K562 (cell line): Measurements from ENCODE around the gene SIX3. TPM values are rescaled to one million over a fixed set of nuclear protein-coding genes. Genes with fewer than 3 reads are reported as not detected.

ENCODE experiments used
- ATAC-seq: fragments of 200-7000 bp; cut with Tn5 transposase; 3 replicates; pipeline ENCODE4 v1.9.1; 2020; ENCODE audit warnings: moderate library complexity
- BruUV-seq: library from RNA; stranded (reverse); fragments of 400-500 nt; replicated peaks from 2 replicates; lab custom pipeline; 2021; lab: Mats Ljungman, UMichigan
- CTCF ChIA-PET: fragments of 300-600 bp; formaldehyde crosslinking; extraction: SDS; loops from one replicate; lab custom pipeline; 2021; ENCODE audit warnings: low intra/inter-chr PET ratio; lab: Yijun Ruan, JAX
- POLR2A ChIA-PET: fragments of 300-600, 350-650 bp; sonication (Branson Sonifier 250); formaldehyde crosslinking; extraction: SDS; loops from one replicate; lab custom pipeline; 2021; ENCODE audit warnings: antibody characterized with exemption, inconsistent platforms; lab: Yijun Ruan, JAX
- DNase-seq, 4 experiments: peaks; one replicate each; pipeline versions ENCODE4 v3.0.0 to v3.0.0-alpha.2; 2011 to 2018; ENCODE audit warnings: low spot score in 3 of 4, mixed read lengths in 3 of 4; ENCODE audit errors: extremely low read depth in 1 of 4
- FAIRE-seq: peaks from 2 replicates; lab custom pipeline; 2011; peaks lifted over from hg19 to GRCh38; lab: Jason Lieb, UNC
- H2AFZ ChIP-seq: 2 replicates; pipeline ENCODE4 v1.6.0; 2011; ENCODE audit warnings: low read depth, low read length, control low read depth, inconsistent platforms
- H3K27ac ChIP-seq: fragments of 200-600 bp; 3 replicates; pipeline ENCODE4 v1.8.0; 2011; ENCODE audit warnings: low read depth, mild to moderate bottlenecking, control low read depth, inconsistent platforms, low read length, moderate library complexity, mixed read lengths; ENCODE audit errors: extremely low read depth
- H3K27me3 ChIP-seq, 2 experiments: fragments of 300-600 bp in 1 of 2; 2 replicates in 1 of 2; 3 replicates in 1 of 2; pipeline versions ENCODE4 v1.6.0 to v1.8.0; 2011; ENCODE audit warnings: inconsistent platforms in 2 of 2, low read length in 2 of 2, mild to moderate bottlenecking in 1 of 2, mixed read lengths in 1 of 2, moderate library complexity in 1 of 2; ENCODE audit not compliant: control insufficient read depth in 2 of 2, insufficient read depth in 2 of 2
- H3K36me3 ChIP-seq: fragments of 300-600 bp; 3 replicates; pipeline ENCODE4 v1.8.0; 2011; ENCODE audit warnings: mild to moderate bottlenecking, low read length, inconsistent platforms; ENCODE audit not compliant: control insufficient read depth, insufficient read depth
- H3K4me1 ChIP-seq, 2 experiments: fragments of 200-600 bp in 1 of 2; replicated peaks in 1 of 2; 2 replicates in 1 of 2; 3 replicates in 1 of 2; pipeline versions ENCODE4 v1.5.1 to v1.8.0; 2011; ENCODE audit warnings: inconsistent platforms in 2 of 2, low read length in 2 of 2, mild to moderate bottlenecking in 1 of 2, mixed read lengths in 1 of 2, moderate library complexity in 1 of 2; ENCODE audit not compliant: control insufficient read depth in 2 of 2, insufficient read depth in 2 of 2
- H3K4me2 ChIP-seq: 2 replicates; pipeline ENCODE4 v1.6.1; 2011; ENCODE audit warnings: low read length, control low read depth, inconsistent platforms, mixed read lengths; ENCODE audit not compliant: insufficient read depth
- H3K4me3 ChIP-seq: fragments of 200-600 bp; sonication (generic), shearing (Covaris generic); 2 replicates; pipeline ENCODE4 v1.5.1; 2016; ENCODE audit warnings: control low read depth, inconsistent platforms
- H3K79me2 ChIP-seq: fragments of 200-600 bp; 3 replicates; pipeline ENCODE4 v1.8.0; 2011; ENCODE audit warnings: low read length, inconsistent platforms; ENCODE audit not compliant: control insufficient read depth, insufficient read depth
- H3K9ac ChIP-seq, 2 experiments: 2 replicates each; pipeline versions ENCODE4 v1.6.0 to v1.6.1; 2011; ENCODE audit warnings: low read depth in 2 of 2, low read length in 2 of 2, control low read depth in 1 of 2, inconsistent platforms in 1 of 2, mild to moderate bottlenecking in 1 of 2, mixed read lengths in 1 of 2; ENCODE audit not compliant: insufficient read depth in 1 of 2
- H3K9me1 ChIP-seq: one replicate; pipeline ENCODE4 v1.6.0; 2011; ENCODE audit warnings: inconsistent platforms, mild to moderate bottlenecking, low read length, moderate library complexity; ENCODE audit not compliant: control insufficient read depth, insufficient read depth
- H3K9me3 ChIP-seq: replicated peaks from 2 replicates; pipeline ENCODE4 v1.5.1; 2011; ENCODE audit warnings: low read depth, low read length, inconsistent platforms; ENCODE audit not compliant: control insufficient read depth, insufficient read depth
- H4K20me1 ChIP-seq: replicated peaks from 2 replicates; pipeline ENCODE4 v1.6.1; 2011; ENCODE audit warnings: low read length, inconsistent platforms, mixed read lengths; ENCODE audit not compliant: control insufficient read depth, insufficient read depth
- BDP1 ChIP-seq: IDR thresholded peaks from 3 replicates; pipeline ENCODE4 v1.6.1; 2011; ENCODE audit not compliant: insufficient read length, insufficient read depth
- FIP1L1 ChIP-seq: fragments of 200-400 bp; formaldehyde crosslinking; IDR thresholded peaks from 2 replicates; pipeline ENCODE4 v1.6.1; 2018; ENCODE audit warnings: mild to moderate bottlenecking, low read depth, low read length; ENCODE audit not compliant: poor library complexity, severe bottlenecking
- GATAD2A ChIP-seq: fragments of 450-650 bp; IDR thresholded peaks from 2 replicates; pipeline ENCODE4 v1.6.1; 2017
- RAD51 ChIP-seq: fragments of 450-650 bp; IDR thresholded peaks from 2 replicates; pipeline ENCODE4 v1.7.1; 2016; ENCODE audit warnings: low read depth, mild to moderate bottlenecking, borderline replicate concordance
- RBM25 ChIP-seq: fragments of 200-400 bp; formaldehyde crosslinking; IDR thresholded peaks from 2 replicates; pipeline ENCODE4 v1.6.1; 2018; ENCODE audit warnings: low read length, low read depth, moderate library complexity; ENCODE audit not compliant: severe bottlenecking
- RBM39 ChIP-seq: fragments of 200-400 bp; formaldehyde crosslinking; optimal IDR thresholded peaks from 2 replicates; pipeline ENCODE3; 2018; ENCODE audit warnings: low read depth, low read length
- TEAD1 ChIP-seq, 2 experiments: fragments of 450-650 bp in 1 of 2; sonication (generic) in 1 of 2; formaldehyde crosslinking; IDR thresholded peaks; 2 replicates each; pipeline versions ENCODE4 v1.4.0 to v1.8.0; 2020 to 2022; ENCODE audit warnings: mild to moderate bottlenecking in 2 of 2, missing genetic modification reagents in 1 of 2
- TGIF2 ChIP-seq: sonication (generic); formaldehyde crosslinking; IDR thresholded peaks from 2 replicates; pipeline ENCODE4 v1.8.1; 2022; ENCODE audit warnings: mild to moderate bottlenecking, missing genetic modification reagents, moderate library complexity
- THAP12 ChIP-seq: fragments of 250-450 bp; sonication (Bioruptor Pico); IDR thresholded peaks from 2 replicates; pipeline ENCODE4 v1.9.0; 2021; ENCODE audit warnings: mild to moderate bottlenecking, inconsistent platforms
- TRIM25 ChIP-seq: fragments of 450-650 bp; IDR thresholded peaks from 2 replicates; pipeline ENCODE4 v1.7.0; 2016; ENCODE audit warnings: borderline replicate concordance
- U2AF1 ChIP-seq: fragments of 200-400 bp; formaldehyde crosslinking; optimal IDR thresholded peaks from 2 replicates; pipeline ENCODE3; 2017; ENCODE audit warnings: mild to moderate bottlenecking, low read depth, low read length, moderate library complexity
- ZBTB43 ChIP-seq: sonication (generic); formaldehyde crosslinking; IDR thresholded peaks from 2 replicates; pipeline ENCODE4 v1.8.0; 2023; ENCODE audit warnings: mild to moderate bottlenecking, missing genetic modification reagents
- ZBTB7A ChIP-seq: IDR thresholded peaks from 2 replicates; pipeline ENCODE4 v1.6.1; 2011; ENCODE audit warnings: low read depth, mild to moderate bottlenecking, low read length, moderate library complexity, borderline replicate concordance; ENCODE audit not compliant: control insufficient read depth
- ZNF12 ChIP-seq: sonication (generic); formaldehyde crosslinking; IDR thresholded peaks from 2 replicates; pipeline ENCODE4 v1.4.0; 2020; ENCODE audit warnings: mild to moderate bottlenecking, missing genetic modification reagents
- ZNF740 ChIP-seq, 3 experiments: fragments of 200-800 bp in 1 of 3; sonication (Bioruptor generic) in 1 of 3; sonication (generic) in 1 of 3; formaldehyde crosslinking in 1 of 3; IDR thresholded peaks; 2 replicates each; pipeline versions ENCODE4 v1.6.1 to v1.8.0; 2016 to 2022; ENCODE audit warnings: mild to moderate bottlenecking in 2 of 3, missing compliant biosample characterization in 2 of 3, missing genetic modification characterization in 2 of 3, missing genetic modification reagents in 1 of 3
- WGBS: fragments of 100-300 bp; shearing (Covaris generic); methylation state at CpG from one replicate; pipeline ENCODE4 v1.1.6; 2016; ENCODE audit warnings: low coverage, mixed read lengths; ENCODE audit not compliant: insufficient coverage; ENCODE audit errors: missing lambda C conversion rate; 5-methylcytosine and 5-hydroxymethylcytosine counted together
- in situ Hi-C: fragments of 300-500 bp; cut with MboI; formaldehyde crosslinking; loops from 4 replicates; pipeline ENCODE4 v1.15.0; 2018; ENCODE audit warnings: inconsistent platforms, mixed read lengths
- intact Hi-C: fragments of 100-400 bp; cut with micrococcal nuclease; formaldehyde crosslinking; loops from 2 replicates; pipeline ENCODE4 v1.14.2; 2022
- polyA plus RNA-seq, 8 experiments: library from polyadenylated mRNA; depleted of rRNA in 4 of 8; stranded (reverse) in 5 of 8; unstranded in 3 of 8; fragments of >200 nt; fragmentation: Nextera tagmentation in 2 of 8; fragmentation: Illumina TruSeq in 1 of 8; extraction: Ambion mirVana in 2 of 8; extraction: Trizol in 1 of 8; gene quantifications; 2 replicates each; pipeline versions ENCODE4 v1.2.1 to v1.2.3, GENCODE V29; 2011 to 2014; ENCODE audit warnings: inconsistent platforms in 1 of 8, missing spikeins in 1 of 8
- total RNA-seq, 7 experiments: library from RNA; depleted of rRNA in 6 of 7; stranded (reverse); fragments of >200 nt in 6 of 7; fragmentation: Illumina TruSeq in 2 of 7; extraction: Trizol in 2 of 7; gene quantifications; 2 replicates each; pipeline versions ENCODE4 v1.2.1 to v1.2.3, GENCODE V29; 2011 to 2021; ENCODE audit warnings: low replicate concordance in 1 of 7

SIX3 gene
- total and polyA plus RNA-seq, 9 of the 15 experiments (the other 6 are each of a cell fraction or from before 2014, with no cell fraction given), result not detected

- no TSS peak for BruUV-seq
- Histone ChIP-seq H3K27ac (no peak overlapping the region), H3K9me3 (no peaks in the 10 kb centered on the region), H3K27me3 (peaks cover 9 to 10% of the 10 kb centered on the region in 2 experiments; a peak in 4 of 5 replicates), H3K9me1 (no peaks in the 10 kb centered on the region), H3K36me3 (no peaks in the 10 kb centered on the region), H3K9ac (no peak overlapping the region), H3K4me3 (no peak overlapping the region), H2AFZ (no peak overlapping the region), H3K4me1 (no peaks in the 10 kb centered on the region), H3K79me2 (no peaks in the 10 kb centered on the region), H4K20me1 (no peaks in the 10 kb centered on the region), H3K4me2 (no peak overlapping the region)
- FAIRE-seq (no peak), DNase-seq (no peak), ATAC-seq (no peak)
- CTCF ChIA-PET, result no interaction called here
- in situ Hi-C loops (no loop called here), intact Hi-C loops (no loop called here)
- 0% methylated on average over 1 of the region's 1 CpG for WGBS
- POLR2A ChIA-PET, result interaction anchor here (0.7 kb wide), 1 partner anchor 16 kb away, joined by 3 read pairs; no protein-coding TSS in a partner anchor
- TF ChIP-seq FIP1L1 (no peak), BDP1 (no peak), TGIF2 (CRISPR knock-in tag) (no peak), RBM39 (no peak), ZBTB7A (no peak), ZNF12 (CRISPR knock-in tag) (no peak), THAP12 (CRISPR knock-in tag) (no peak), U2AF1 (no peak), RBM25 (no peak), ZNF740 (CRISPR knock-in tag; IDR thresholded peaks at IDR 0.05) (no peak), ZNF740 (tag; IDR thresholded peaks at IDR 0.05) (no peak), TRIM25 (no peak), TEAD1 (CRISPR knock-in tag; IDR thresholded peaks at IDR 0.05) (no peak), ZBTB43 (CRISPR knock-in tag) (no peak), RAD51 (no peak), GATAD2A (no peak)
Observed at GRCh38 chr2:44904578-44904977, 36.9 kb upstream of the SIX3 start.
